Kidney (tissue), 14 donors: ENCODE results near the gene INSYN1. TPM values are rescaled to one million over a fixed set of nuclear protein-coding genes. Genes with fewer than 3 reads are reported as not detected.

Experiments used
- DNase-seq, 5 donors: peaks; one replicate each; pipeline ENCODE4 v3.0.0-alpha.2; 2013 to 2020
- FAIRE-seq: peaks from 2 replicates; lab custom pipeline; 2012; peaks lifted over from hg19 to GRCh38; lab: Jason Lieb, UNC
- H3K27ac ChIP-seq, 2 donors: one replicate each; pipeline ENCODE4 v1.7.0; 2013; ENCODE audit warnings: low read depth in 2 of 2, low read length in 2 of 2, inconsistent platforms in 1 of 2
- H3K27me3 ChIP-seq: one replicate; pipeline ENCODE4 v1.7.1; 2013; ENCODE audit warnings: low read length, inconsistent platforms; ENCODE audit not compliant: control insufficient read depth, insufficient read depth
- H3K36me3 ChIP-seq, 3 donors: one replicate each; pipeline versions ENCODE4 v1.7.0 to v1.7.1; 2013; ENCODE audit warnings: low read length in 3 of 3, control low read depth in 1 of 3, inconsistent platforms in 1 of 3; ENCODE audit not compliant: insufficient read depth in 3 of 3, control insufficient read depth in 2 of 3
- H3K4me1 ChIP-seq, 3 donors: one replicate each; pipeline versions ENCODE4 v1.7.0 to v1.7.1; 2013; ENCODE audit warnings: low read length in 3 of 3, inconsistent platforms in 1 of 3, low read depth in 1 of 3; ENCODE audit not compliant: control insufficient read depth in 2 of 3, insufficient read depth in 2 of 3
- H3K4me3 ChIP-seq, 3 donors: one replicate each; pipeline versions ENCODE4 v1.7.0 to v1.8.1; 2013; ENCODE audit warnings: low read length in 3 of 3, control low read depth in 1 of 3, inconsistent platforms in 1 of 3
- H3K9ac ChIP-seq, 3 donors: one replicate each; pipeline versions ENCODE4 v1.7.0 to v1.7.1; 2013; ENCODE audit warnings: low read length in 3 of 3, control low read depth in 1 of 3, inconsistent platforms in 1 of 3
- H3K9me3 ChIP-seq, 3 donors: one replicate each; pipeline versions ENCODE4 v1.7.0 to v1.7.1; 2013; ENCODE audit warnings: low read length in 3 of 3, control low read depth in 1 of 3, inconsistent platforms in 1 of 3; ENCODE audit not compliant: control insufficient read depth in 2 of 3, insufficient read depth in 1 of 3
- CTCF ChIP-seq: IDR thresholded peaks from 3 replicates; pipeline ENCODE4 v1.5.1; 2012; ENCODE audit warnings: mild to moderate bottlenecking, moderate library complexity, borderline replicate concordance; ENCODE audit not compliant: insufficient read depth; ENCODE audit errors: extremely low read depth
- intact Hi-C: fragments of 100-400 bp; cut with DNase I; formaldehyde crosslinking; loops from one replicate; pipeline ENCODE4 v1.11.1; 2022
- polyA plus RNA-seq: library from polyadenylated mRNA; stranded (reverse); fragments of 350-450 nt; fragmentation: Illumina TruSeq; extraction: RNeasy Lipid Tissue Mini Kit (QIAGEN cat#74804); gene quantifications from one replicate; pipeline ENCODE4 v1.2.3, GENCODE V29; 2014; ENCODE audit warnings: low read depth, low replicate concordance; ENCODE audit not compliant: insufficient read depth
- total RNA-seq: library from RNA; stranded (reverse); fragmentation: NEBNext Ultra II Directional; extraction: Animal tissue kit (Norgen Biotek cat#: 25700); gene quantifications from one replicate; pipeline ENCODE4 v1.2.1, GENCODE V29; 2021
- donor health status: control.
- donor health status: control.
- donor health status: control.
- donor health status: control.
- donor health status: control.
- donor health status: DM: yes; HTN: yes; CAD: no.
- donor health status: Normal renal cell carcinoma (clear cell type).

INSYN1 gene
- total and polyA plus RNA-seq, 2 donors from 2014 or later: 4.2 to 39.6 TPM

- FAIRE-seq: no peak
- intact Hi-C loops: no loop called here
- Histone ChIP-seq H3K27me3 (no peaks in the 10 kb centered on the region), H3K27ac (no peak overlapping the region), H3K9ac (no peak overlapping the region), H3K4me3 (no peak overlapping the region), H3K4me1 (no peaks in the 10 kb centered on the region), H3K36me3 (peaks cover 2 to 8% (median 6%) of the 10 kb centered on the region in 3 donors), H3K9me3 (no peaks in the 10 kb centered on the region)
- no peak for DNase-seq
- no peak for TF ChIP-seq CTCF
Observed at GRCh38 chr15:73712107-73712506, 41.0 kb downstream of the INSYN1 start.

GRCh38 chr15:73711526-73711925 lies 41.6 kb downstream of the INSYN1 start:
- Histone ChIP-seq H3K4me3 (no peak overlapping the region), H3K9me3 (no peaks in the 10 kb centered on the region), H3K9ac (no peak overlapping the region), H3K27ac (no peak overlapping the region), H3K4me1 (no peaks in the 10 kb centered on the region), H3K36me3 (peaks cover 4 to 8% (median 6%) of the 10 kb centered on the region in 3 donors), H3K27me3 (no peaks in the 10 kb centered on the region)
- no peak for TF ChIP-seq CTCF
- no peak for DNase-seq
- FAIRE-seq: no peak
- intact Hi-C loops: no loop called here

GRCh38 chr15:73710321-73710720 lies 42.8 kb downstream of the INSYN1 start:
- H3K4me3 ChIP-seq: no peak overlapping the region
- TF ChIP-seq CTCF: no peak
- H3K9ac ChIP-seq: no peak overlapping the region
- no peak overlapping the region for H3K27ac ChIP-seq
- H3K27me3 ChIP-seq: no peaks in the 10 kb centered on the region
- FAIRE-seq: no peak
- peaks cover 4 to 9% (median 8%) of the 10 kb centered on the region in 3 donors for H3K36me3 ChIP-seq
- no peaks in the 10 kb centered on the region for H3K4me1 ChIP-seq
- H3K9me3 ChIP-seq: no peaks in the 10 kb centered on the region
- intact Hi-C loops: no loop called here
- no peak for DNase-seq

GRCh38 chr15:73709686-73710085 lies 43.5 kb downstream of the INSYN1 start:
- Histone ChIP-seq H3K27me3 (no peaks in the 10 kb centered on the region), H3K4me3 (no peak overlapping the region), H3K27ac (no peak overlapping the region), H3K4me1 (no peaks in the 10 kb centered on the region), H3K9me3 (no peaks in the 10 kb centered on the region), H3K36me3 (peaks cover 4 to 9% (median 8%) of the 10 kb centered on the region in 3 donors), H3K9ac (no peak overlapping the region)
- FAIRE-seq (no peak), DNase-seq (no peak)
- TF ChIP-seq CTCF: no peak
- intact Hi-C loops: no loop called here
